DND-41 (cell line): ENCODE results near the gene IDH3A.

Experiments used
- CTCF ChIP-seq: IDR thresholded peaks from 2 replicates; pipeline ENCODE4 v1.5.1; 2012; ENCODE audit warnings: borderline replicate concordance, low read length, moderate library complexity, mild to moderate bottlenecking; ENCODE audit not compliant: poor library complexity, severe bottlenecking; ENCODE audit errors: extremely low read depth
- EZH2 ChIP-seq: IDR thresholded peaks from 3 replicates; pipeline ENCODE4 v1.6.1; 2012; ENCODE audit warnings: borderline replicate concordance, low read depth, mild to moderate bottlenecking, moderate library complexity, low read length, inconsistent platforms; ENCODE audit not compliant: severe bottlenecking

DNA sequence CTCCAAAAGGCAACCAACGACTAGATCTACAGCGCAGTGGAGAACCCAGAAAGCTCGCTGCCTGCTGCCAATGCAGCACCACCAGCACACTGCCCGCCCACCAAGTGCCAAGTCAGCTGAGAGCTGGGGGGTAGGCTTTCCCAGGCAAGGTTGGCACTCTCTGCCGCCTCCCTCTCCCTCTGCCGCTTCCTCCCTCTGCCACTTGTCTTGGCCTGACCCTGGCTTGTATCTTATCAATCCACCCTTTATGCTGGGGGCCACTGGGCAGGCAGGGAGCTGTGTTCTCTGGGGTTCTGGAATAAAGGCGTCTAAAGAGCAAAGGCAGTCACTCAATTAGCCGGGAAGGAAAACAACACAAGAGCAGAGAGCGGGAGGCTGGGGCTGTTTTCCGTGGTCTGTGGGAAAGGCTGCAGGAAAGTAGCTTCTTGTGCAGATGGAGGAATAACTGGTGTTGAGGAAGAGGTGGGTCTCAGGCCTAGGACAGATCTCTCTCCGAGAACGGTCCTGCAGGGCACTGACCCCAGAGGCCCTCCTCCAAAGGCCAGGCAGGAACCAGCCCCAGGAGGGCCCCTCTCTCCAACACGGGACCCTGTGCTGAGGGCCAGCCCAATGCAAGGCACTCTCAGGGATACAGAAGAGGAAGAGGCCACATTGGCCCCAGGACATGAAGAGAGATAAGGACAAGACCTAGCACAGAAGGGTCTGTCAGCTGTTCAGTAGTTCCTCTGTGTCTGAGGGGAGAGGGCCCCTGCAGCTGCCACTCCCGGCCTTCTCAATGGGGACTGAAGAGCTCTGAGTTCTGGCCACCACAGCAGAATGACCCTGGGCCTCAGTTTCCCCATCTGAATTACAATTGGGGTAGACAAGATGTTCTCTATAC is 54.4 kb downstream of the IDH3A start:
- TF ChIP-seq CTCF (no peak), EZH2 (no peak)
